Measurements from ENCODE around the gene TTLL4.

TTLL4 gene

DNA sequence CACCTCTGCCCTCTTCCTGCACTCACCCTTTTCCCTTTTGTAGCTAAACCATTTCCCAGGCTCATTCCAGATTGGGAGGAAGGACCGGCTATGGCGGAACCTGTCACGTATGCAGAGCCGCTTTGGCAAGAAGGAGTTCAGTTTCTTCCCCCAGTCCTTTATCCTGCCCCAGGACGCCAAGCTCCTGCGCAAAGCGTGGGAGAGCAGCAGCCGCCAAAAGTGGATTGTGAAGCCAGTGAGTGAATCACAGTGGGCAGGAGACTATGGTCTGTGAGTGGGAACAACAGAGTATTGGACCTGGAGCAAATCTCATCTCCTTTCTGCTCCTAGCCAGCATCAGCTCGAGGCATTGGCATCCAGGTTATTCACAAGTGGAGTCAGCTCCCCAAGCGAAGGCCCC lies 36.3 kb downstream of the TTLL4 start:
- no peak overlapping the region for H3K27ac ChIP-seq
- no peak for TF ChIP-seq CTCF (conservative IDR thresholded peaks at IDR 0.05)

GRCh38 chr2:218748741-218749441 lies 38.3 kb downstream of the TTLL4 start:
- no peak overlapping the region for H3K27ac ChIP-seq
- no peak for TF ChIP-seq CTCF (conservative IDR thresholded peaks at IDR 0.05)

GRCh38 chr2:218754201-218754600 lies 43.6 kb downstream of the TTLL4 start:
- H3K27ac ChIP-seq, result no peak overlapping the region
- no peak for TF ChIP-seq CTCF (conservative IDR thresholded peaks at IDR 0.05)

DNA sequence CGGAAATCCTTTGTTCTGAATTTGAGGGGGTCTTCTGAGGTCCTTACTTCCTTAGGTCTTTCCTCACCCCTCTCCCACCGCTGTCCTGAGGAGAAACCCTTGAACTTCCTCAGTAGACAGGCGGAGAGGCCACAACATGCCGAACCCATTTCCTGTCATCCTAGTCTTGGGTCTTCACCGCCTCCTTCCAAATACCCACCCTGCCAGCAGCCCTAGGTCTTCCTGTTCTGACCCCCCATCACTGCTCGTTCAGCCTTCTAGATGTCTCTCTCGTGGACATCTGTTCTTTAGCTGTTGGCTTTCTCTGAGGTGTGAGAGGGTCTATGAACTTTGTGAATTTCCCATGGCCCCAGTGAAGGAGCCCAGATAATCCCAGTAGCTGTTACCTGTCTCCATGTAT lies 44.1 kb downstream of the TTLL4 start:
- TF ChIP-seq CTCF (conservative IDR thresholded peaks at IDR 0.05), result no peak

DNA sequence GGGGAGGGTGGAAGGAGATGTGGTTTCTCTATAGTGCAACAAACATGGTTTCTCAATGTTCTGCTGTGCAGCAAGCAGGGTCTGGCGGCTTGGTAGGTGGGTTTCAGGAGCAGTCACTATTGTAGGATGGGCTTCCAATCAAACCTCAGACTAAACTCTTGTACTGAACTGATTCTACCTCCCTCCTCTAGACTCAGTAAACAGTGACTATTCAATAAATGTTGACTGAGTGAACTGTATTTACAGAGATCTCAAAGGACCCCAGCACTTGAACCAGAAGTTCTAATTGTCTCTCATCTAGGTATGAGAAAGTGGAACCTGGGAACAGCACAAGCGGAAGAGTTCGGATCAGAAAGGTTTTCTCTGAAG lies 44.5 kb downstream of the TTLL4 start:
- no peak for TF ChIP-seq CTCF (conservative IDR thresholded peaks at IDR 0.05)
- H3K27ac ChIP-seq, result no peak overlapping the region

More for the DNA sequence above, 44.1 kb downstream of the TTLL4 start:
- no peak overlapping the region for H3K27ac ChIP-seq

GRCh38 chr2:218755567-218756404 lies 45.2 kb downstream of the TTLL4 start:
- no peak overlapping the region for H3K27ac ChIP-seq
- no peak for TF ChIP-seq CTCF (conservative IDR thresholded peaks at IDR 0.05)

DNA sequence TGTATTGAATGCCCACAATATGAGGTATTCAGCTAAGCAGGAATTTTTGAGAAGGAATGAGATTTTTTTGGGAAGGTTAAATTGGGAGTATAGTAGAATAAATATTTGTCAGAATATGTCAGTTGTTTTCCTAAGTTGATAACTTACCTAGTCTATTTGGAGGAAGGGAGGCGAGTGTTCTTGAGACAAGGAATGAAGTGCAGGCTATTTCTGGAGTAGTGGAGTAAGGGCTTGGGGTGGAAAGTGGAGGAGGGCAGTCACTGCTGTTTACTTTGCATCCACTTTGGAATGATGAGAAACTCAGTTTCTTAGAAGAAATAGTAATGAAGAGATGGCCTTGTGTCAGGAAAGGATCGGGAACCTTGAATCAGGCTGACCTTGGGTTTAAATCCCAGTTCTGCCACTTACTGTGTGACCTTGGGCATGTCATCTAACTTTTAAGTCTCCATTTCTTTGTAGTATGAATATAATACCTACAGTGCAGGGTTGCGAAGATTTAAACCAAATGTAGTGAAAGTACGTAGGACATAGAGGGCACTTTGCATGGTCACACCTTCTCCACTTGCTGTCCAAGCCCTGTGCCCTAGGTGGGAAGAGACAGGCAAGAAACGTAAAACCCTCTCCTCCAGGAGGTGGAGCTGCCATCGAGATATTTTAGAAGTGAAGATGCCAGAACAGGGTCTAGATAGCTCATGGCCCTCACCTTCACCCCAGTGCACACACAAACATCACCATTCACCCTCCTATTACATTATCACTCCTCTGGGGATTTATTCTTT lies 46.2 kb downstream of the TTLL4 start:
- TF ChIP-seq CTCF (conservative IDR thresholded peaks at IDR 0.05), result no peak
- H3K27ac ChIP-seq, result no peak overlapping the region

Measured in VCaP (cell line).